HG03196 (cell line): Measurements from ENCODE around the gene CNTFR.

ENCODE experiments used
- ATAC-seq: cut with Tn5 transposase; IDR thresholded peaks from one replicate; pipeline ENCODE4 v1.9.1; 2021; ENCODE audit not compliant: unreplicated experiment

CNTFR gene

DNA sequence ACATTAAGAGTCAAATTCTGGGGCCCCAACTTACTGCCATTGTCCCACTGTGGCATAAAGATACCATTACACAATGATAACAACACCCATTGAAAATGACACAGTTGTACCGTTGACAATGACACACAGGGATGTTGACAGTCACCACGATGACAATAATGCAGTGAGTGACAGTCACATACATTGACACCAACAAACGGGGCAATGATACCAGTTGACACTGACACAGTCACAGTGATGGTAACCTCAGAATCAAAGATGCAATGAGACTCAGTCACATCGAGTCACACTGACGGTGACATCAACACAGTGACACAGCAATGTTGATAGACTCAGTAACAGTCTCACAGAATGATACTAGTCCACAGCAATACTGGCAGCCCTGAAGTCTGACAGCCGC lies 16.9 kb downstream of the CNTFR start:
- ATAC-seq, result no peak

DNA sequence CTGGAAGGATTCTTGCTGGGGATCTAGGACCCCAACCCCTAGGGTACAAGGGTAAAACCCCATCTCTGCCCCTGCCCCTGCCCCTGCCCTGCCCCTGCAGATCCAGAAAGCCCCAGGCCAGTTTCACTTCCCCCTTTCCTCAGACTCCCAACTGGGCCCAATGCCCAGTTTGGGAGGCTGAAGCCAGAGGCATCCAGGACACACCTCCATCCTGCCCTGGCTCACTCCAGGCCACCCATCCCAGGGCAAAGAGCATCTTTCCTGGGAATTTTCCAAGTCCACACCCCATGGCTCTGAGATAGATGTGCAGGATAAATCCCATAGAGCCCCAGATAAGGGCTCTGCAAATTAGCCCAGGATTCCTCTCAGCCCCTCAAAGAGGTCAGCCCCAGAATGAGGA lies 17.4 kb downstream of the CNTFR start:
- ATAC-seq, result no peak

DNA sequence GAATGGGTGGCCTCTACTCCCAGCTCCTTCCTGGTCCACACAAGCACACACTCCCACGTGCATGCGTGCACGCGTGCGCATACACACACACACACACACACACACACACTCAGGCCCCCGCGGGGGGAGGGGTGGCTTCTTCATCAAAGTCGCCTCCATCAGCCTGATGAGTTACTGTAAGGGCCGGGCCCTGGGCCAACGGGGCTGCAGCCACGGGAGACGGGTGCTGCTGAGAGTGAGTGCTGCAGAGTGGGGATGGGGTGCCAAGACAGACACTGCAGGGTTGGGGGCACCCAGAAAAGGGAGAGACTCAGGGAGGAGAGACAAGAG lies 18.1 kb downstream of the CNTFR start:
- ATAC-seq, result no peak

DNA sequence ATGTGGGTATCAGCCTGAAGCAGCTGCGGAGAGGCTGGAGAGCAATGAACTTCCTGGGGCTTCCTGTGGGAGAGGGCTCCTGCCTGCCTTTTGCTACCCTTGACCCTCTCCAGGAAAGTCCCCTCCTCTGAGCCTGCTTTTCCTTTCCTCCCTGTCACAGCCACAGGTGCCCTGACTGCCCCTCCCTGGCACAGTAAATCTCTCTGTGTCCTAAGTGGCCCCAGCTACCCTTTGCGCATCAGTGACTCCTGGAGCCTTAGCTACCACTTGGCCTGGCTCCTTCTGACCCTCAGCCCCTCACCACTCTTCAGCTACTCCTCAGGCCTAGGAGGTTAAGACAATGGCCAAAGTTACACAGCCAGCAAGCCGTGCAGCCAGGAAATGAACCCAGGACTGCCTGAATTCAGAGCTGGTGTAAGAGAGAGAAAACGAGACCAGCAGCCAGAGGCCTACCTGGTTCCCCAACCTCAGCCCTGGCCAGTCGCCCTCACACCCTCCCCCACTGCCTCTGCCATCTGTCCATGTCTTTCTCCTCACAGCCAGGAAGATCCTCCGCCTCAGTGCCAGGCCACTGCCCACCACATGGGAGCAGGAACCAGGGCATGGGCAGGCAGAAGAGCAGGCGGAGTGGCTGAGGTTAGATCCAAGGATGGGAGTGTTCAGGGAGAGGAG lies 18.6 kb downstream of the CNTFR start:
- ATAC-seq, result no peak

DNA sequence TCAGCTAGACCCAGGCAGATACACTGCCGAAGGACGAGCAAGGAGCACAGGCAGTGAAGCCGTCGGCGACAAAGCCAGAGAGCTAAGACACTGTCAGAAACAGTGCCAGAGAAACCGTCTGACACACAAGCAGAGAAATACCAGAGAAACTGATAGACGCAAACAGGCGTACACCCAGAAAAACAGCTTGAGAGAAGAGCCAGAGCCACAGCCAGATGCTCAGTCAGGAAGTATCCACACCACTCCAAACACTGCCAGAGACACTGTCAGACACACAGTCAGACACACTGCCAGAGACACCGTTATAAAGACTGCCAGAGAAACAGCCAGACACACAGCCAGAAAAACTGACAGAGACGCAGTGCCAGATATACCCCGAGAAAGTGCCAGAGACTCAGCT lies 19.1 kb downstream of the CNTFR start:
- no peak for ATAC-seq

DNA sequence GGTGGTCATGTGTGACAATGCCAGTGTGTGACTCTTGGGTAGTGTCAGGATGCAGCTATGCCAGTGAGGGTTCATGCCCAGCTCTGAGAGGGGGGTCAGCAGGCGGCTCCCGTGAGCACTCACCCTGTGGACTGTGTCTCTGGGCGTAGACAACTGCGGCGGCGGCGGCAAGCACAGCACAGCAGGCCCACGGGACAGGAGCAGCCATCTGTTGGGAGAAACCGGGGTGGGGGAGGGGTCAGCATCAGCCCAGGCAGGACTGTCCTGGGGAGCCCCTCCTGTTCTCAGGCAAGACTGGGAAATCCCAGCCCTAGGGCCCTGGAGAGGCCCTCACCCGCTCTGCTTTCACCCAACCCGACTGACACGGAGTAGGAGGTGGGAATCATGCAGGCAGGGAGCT lies 20.8 kb downstream of the CNTFR start:
- no peak for ATAC-seq

DNA sequence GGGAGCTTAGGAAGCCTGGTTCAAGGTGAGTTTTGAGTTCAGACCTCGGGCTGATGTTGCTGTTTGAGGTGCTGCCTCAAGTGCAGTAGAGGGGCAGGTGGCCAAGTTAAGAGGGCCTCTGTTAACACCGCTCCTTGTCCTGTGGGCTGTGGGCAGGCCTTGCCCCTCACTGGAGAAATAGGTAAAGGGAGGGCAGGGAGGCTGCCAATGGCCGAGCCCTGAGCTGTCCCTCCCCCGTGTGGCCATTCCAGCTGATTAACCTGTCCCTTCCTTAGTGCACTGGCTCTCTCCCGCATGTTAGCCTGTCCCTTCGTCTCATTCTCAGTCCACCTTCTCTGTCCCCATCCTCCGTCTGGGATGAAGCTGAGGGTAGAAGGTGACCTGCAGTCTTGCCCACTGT lies 21.4 kb downstream of the CNTFR start:
- ATAC-seq, result no peak

DNA sequence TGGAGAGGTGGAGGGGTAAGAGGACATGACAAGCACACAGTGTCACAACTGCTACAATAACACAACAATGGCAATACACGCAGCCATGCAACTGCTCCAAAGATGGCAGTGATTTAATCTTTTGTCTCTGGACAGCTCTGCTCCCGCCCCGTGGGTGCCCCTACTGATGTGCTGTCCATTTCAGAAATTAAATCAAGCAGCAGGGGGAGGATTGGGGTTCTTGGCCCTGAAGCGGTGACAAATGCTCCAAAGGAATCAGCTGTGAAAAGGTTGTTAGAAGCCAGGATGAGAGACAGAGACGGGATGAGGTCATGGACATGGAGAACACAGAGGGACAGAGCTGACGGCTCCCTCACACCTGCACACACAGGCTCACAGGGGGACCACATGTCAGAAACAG lies 22.6 kb downstream of the CNTFR start:
- ATAC-seq, result no peak

DNA sequence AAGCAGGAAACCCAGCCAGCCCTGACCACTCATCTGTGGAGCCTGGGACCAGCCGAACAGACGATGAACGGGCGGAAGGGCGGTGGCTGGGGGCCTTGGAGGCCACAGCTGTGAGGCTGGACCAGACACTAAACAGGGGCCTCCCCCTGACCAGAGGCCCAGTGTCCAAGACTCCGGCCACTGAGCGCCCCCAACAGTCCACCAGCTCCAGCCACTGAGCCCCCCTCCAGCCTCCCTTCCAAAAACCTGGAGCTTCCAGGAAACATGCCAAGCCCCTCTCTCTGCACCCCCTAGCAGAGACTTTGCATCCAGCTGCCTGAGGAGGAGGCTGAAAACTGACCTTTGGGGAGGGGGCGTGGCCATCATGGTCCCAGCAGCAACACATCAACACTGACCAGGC lies 23.2 kb downstream of the CNTFR start:
- no peak for ATAC-seq

DNA sequence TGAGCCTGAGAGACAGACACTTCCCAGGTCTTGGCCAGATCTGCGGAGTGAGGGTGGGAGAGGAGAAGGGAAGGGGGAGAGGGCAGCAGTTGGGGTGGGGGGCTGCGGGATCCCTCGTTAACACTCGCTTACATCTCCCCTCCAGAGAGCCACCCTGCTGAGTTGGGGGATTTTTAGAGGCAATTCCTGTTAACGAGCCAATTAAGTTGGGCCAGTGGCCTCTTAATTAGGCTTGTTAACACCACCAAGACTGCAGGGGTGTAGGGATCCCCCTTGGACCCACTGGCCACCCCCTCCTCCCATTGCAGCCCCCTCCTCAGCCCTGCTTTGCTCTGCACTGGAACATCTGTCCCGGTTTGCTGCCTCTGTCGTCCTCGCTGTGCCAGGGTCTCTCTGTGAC lies 23.7 kb downstream of the CNTFR start:
- no peak for ATAC-seq

DNA sequence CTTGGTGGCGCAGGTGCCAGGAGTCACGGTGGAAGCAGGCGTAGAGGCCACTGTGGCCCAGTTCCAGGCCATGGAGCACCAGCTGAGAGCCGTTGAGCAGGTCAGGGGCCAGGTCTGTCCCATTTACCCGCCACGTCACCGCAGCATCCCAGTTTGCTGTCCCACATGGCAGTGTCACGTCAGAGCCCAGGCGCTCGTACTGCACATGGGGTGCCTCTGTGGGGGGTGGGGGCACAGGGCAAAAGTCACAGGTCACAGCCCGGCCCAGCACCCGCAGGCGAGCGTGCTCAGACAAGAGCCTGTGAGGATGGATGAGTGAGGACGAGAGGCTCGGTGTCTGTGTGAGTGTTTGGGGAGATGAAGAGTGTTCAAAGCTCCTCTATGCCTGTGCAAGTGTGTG lies 24.9 kb downstream of the CNTFR start:
- no peak for ATAC-seq

DNA sequence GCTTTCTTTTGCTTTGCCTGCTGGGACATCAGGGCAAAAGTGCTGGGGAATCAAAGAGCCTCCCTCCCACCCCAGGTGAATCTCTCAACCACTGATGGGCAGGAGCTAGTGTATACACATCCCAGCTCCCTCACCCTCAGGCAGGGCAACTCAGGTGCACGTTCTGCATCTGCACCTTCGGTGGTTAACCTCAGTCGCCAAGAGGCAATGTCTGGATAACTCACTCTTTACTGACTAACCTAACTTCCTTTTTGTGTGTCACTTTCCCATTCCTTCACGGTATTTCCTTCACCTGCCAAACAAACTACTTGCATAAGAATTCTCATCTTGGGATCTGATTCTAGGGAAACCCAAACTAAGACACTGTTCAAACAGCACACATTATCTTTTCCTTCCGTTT lies 26.3 kb downstream of the CNTFR start:
- ATAC-seq, result no peak

DNA sequence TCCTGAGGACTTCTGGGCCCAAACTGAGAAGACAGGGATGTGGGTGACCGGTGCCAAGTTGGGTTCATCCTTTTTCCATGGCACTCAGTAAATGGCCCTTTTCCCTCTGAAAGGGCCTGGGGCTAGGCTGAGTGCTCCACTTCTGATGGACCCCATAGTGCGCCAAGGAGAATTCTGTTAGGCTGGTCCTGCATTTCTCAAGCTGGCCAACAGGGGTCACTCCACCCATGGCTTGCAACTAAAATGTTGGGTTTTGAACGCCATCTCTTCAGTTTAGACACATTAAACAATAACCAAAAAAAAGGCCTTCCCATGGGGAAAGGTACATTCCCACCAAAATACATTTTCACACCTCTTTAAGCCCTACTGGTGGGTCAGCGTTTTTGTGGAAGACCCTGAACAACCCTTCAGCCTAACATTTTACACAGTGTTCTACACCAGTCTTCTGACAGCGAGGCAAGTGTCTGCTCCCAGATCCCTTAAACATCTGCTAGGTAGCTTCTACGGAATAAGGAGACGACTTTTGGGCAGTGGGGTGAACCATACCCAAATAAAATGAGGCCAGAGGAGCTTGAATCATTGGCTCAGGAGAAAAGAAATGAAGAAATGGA lies 27.3 kb downstream of the CNTFR start:
- no peak for ATAC-seq

DNA sequence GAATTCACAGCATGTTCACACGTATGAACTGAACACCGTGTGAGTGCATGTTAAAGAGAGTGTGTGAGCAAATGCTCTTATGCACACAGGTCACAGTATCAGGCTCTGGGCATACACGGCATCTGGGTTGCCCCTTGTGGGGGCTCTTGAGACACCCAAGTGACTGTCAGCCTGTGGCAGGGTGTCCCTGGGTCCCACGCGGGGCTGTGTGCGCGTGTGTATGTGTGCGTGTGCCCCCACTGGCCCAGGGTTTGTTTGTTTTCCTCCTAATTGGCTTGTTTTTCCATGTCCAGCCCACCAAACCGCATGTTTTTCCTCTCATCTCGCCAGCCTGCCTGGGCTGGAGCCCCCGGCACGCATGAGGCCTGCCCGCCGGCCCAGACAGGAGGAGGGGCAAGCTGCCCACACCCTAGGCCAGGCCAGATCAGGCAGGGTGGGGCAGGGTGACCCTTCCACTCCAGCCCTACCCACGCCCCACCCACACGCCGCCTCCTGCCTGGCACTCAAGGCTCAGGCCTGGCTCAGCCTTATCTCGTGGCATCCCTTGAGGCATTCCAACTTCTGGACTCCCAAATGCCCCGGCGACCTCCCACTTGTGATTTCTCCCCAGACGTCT lies 28.8 kb downstream of the CNTFR start:
- no peak for ATAC-seq

DNA sequence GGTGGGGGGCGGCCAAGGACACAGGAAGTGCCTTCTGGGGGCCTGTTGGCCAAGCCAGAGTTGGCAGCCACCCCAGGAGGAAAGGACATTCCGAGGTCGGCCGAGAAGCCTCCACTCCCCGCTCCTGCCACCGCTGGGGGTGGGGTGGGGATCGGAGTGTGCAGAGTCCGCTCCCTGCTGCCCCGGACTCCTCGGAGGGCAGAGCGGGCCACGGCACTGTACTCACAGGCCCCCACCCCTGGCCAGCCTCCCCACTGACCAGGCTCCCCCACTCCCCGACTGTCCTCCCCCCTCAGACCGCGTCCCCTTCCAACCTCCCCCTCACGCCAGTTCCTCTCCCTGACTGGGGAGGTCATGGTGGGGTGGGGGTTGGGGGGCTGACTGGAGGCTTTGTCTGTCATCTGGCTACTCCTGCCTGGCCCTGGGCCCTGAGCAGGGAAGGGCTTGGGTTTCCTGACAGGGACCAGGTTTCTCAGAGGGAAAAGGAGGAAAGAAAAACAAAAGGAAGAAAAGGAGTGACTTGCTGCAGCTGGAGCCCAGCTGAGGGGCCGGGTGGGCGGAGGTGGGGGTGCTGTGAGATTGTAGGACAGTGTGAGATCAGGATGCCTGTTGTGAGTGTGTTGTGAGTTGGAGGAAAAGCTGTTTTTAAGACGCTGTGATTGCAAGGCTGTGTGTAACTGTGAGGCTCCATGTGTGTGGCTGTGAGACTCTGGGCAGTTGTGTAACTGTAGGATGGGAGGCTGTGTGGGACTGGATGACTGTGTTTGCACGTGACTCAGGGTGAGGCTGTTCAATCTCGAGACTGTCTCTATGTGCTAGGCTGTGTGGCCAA lies 29.7 kb downstream of the CNTFR start:
- ATAC-seq, result no peak

DNA sequence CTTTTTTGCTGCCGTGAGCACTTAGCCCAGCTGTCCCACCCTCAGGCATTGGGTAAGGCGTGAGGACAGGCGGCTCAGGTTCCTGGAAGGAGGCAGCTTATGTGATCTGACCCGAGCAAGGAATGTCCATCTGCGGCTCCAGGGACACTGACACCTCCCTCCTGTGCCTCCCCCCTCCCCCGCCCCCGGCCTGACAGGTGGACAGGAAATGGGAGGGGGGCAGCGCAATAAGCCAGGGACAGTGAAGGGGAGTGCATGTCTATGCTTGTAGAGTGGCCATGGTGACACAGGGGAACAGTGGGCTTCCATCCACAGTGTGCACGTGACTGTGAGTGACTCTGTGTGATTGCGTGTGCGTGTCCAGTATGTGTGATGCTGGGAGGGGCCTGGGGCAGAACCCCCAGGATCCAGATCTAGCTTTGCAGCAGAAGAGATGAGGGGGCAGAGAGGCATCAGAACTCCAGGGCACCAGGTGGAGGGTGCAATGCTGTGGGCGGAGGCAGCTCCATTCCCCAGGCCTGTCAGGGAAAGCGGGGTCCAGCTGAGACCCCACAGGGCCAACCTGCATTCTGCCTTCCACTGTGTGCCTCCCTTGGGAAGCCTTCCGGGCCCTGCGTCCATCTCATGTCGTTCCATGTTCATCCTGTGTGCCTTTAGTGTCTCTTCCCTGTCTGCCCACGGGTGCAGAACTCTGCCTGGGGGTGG lies 30.5 kb downstream of the CNTFR start:
- ATAC-seq, result no peak

DNA sequence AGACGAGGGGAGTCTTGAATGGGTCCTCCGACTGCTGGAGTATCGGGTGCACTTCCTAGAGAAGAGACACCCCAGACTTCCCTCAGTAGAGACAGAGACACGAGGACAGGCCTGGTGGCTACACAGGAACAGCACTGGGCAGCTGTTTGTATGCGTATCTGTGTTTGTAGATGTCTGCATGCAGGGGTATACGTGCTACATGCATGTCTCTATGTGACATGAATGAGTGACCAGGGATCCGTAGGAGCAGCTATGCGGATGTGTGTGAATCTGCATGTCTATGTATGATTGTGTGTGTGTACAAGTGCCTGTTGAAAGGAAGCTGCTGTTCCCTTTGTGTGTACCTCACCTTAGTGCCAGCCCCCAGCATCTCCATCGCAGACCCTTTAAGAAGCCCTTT lies 31.2 kb downstream of the CNTFR start:
- no peak for ATAC-seq

DNA sequence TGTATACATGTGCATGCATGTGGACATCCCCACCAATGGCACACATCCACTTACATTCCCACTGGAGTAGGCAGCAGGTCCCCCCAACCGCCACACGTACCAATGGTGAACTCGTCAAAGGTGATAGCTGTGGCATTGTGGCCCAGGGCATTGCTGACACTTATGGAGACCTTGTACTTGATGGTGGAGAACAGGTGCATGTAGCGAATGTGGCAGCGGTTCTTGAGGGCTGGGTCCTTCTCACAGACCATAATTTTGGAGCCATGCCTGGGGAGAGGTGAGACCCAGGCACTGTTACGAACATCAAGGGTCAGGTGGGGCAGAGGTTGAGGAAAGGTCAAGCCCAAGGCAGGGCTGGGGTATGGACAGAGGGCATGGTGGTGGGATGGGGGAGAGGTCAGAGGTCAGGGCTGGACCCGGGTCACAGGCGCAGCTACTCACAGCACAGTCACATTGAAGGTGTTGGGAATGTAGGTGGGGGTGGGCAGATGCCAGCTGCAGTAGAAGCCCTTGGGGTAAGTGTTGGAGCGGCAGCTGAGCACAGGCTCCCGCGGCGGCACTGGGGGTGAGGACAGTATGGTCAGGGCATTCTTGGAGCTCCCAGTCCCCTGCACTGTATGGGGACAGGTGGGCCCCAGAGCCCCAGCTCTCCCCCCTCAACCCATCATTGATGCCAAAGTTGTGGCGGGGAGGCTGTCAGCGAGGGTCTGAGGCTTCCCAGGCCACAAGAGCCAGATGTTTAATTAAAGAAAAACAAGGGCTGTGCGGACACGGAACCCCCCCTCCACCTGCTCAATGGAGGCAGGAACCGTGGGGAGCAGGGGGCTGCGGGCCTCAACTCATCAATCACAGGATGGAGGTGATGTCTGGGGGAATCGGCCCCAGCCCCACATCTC lies 31.9 kb downstream of the CNTFR start:
- no peak for ATAC-seq

DNA sequence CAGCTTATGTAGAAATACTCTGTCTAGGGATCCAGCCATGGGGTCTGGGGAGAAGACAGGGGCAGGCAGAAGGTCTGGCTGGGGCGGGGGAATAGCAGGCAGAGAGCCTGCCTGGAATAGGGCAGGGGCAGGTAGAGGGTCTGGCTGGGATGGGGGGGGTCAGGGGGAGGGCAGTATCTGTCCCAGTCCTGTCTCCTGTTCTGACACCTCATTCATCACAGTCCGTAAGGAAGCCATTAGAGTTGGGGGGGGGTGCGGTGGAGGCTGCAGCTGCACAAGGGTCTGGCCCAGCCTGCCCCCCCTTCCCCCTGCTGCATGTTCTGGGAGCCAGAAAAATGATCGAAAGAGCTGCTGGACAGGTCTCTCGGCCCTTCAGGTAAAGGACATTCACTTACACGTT lies 32.6 kb downstream of the CNTFR start:
- no peak for ATAC-seq

DNA sequence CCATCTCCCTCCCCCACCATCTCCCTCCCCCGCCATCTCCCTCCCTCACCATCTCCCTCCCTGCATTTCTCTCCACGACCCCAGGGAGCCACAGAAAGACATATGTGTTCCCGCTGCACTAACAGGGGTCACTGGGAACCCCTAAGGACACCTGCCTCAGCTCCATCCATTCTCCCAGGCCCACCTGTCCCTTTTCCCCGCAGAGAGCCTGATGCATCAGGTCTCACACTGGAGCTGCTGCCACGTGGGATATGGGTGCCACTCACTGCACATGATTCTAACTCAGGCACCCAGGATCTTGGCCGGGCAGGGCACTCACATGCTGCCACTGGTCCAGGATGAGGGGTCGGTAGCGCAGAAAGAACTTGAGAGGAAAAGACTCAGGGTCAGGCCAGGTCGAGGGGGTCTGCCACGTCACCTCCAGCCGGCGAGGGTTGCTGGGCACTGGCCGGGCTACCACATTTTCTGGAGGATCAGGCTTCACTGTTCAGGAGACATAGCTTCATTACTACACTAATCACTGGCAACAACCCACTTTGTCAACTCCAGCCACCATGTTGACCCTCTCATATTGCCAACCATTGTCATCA lies 33.5 kb downstream of the CNTFR start:
- ATAC-seq, result no peak
